ENCODE data around the gene CDK10.

- TF ChIP-seq CTCF (conservative IDR thresholded peaks at IDR 0.05; ENCODE audit: low read depth, low read length), result no peak
- no peak for TF ChIP-seq EZH2 (IDR thresholded peaks at IDR 0.05; ENCODE audit: borderline replicate concordance, low read depth, low read length, poor library complexity, severe bottlenecking)
These were observed 44.9 kb upstream of the CDK10 start for GRCh38 chr16:89641458-89642119.

Measured in A673 (cell line).